HG03575 (cell line): ENCODE results near the gene KPNA1.
"Not testable (repeated sequence)": the region's sequence is repeated elsewhere in the genome, so short reads cannot be mapped to it uniquely, and the experiment has no call there.

Experiments
- ATAC-seq: cut with Tn5 transposase; IDR thresholded peaks from one replicate; pipeline ENCODE4 v1.9.1; 2021; ENCODE audit not compliant: unreplicated experiment, insufficient number of reproducible peaks, low FRiP score; ENCODE audit errors: extremely low read depth

The KPNA1 gene

GRCh38 chr3:122530164-122530563 is 15.4 kb upstream of the KPNA1 start:
- ATAC-seq: no peak

- ATAC-seq: no peak
These were observed 8.6 kb upstream of the KPNA1 start for GRCh38 chr3:122523317-122523716.

- ATAC-seq: no peak
These were observed 6.1 kb upstream of the KPNA1 start for GRCh38 chr3:122520861-122521260.

- no peak for ATAC-seq
These were observed 5.0 kb upstream of the KPNA1 start for GRCh38 chr3:122519693-122520092.

- no peak for ATAC-seq
These were observed 2.2 kb upstream of the KPNA1 start for GRCh38 chr3:122516846-122517360.

- ATAC-seq: no peak
These were observed 1.1 kb upstream of the KPNA1 start for GRCh38 chr3:122515870-122516269.

- ATAC-seq: no peak
These were observed 305 bp upstream of the KPNA1 start for GRCh38 chr3:122515020-122515468.

- ATAC-seq: no peak
These were observed 1.2 kb downstream of the KPNA1 start for GRCh38 chr3:122513386-122514122.

- ATAC-seq: no peak
These were observed 2.5 kb downstream of the KPNA1 start for GRCh38 chr3:122512284-122512683.

GRCh38 chr3:122510878-122511535 is 3.7 kb downstream of the KPNA1 start:
- no peak for ATAC-seq

- not testable (repeated sequence) for ATAC-seq
These were observed 5.8 kb downstream of the KPNA1 start for GRCh38 chr3:122508944-122509343.

- no peak for ATAC-seq
These were observed 6.4 kb downstream of the KPNA1 start for GRCh38 chr3:122508135-122508914.

GRCh38 chr3:122506450-122506849 is 8.3 kb downstream of the KPNA1 start:
- no peak for ATAC-seq

- ATAC-seq: no peak
These were observed 9.1 kb downstream of the KPNA1 start for GRCh38 chr3:122505676-122506075.

GRCh38 chr3:122502941-122503340 is 11.8 kb downstream of the KPNA1 start:
- no peak for ATAC-seq

- ATAC-seq: no peak
These were observed 12.6 kb downstream of the KPNA1 start for GRCh38 chr3:122502139-122502538.

- not testable (repeated sequence) for ATAC-seq
These were observed 13.8 kb downstream of the KPNA1 start for GRCh38 chr3:122500964-122501363.

- no peak for ATAC-seq
These were observed 16.6 kb downstream of the KPNA1 start for GRCh38 chr3:122498152-122498551.

GRCh38 chr3:122497425-122497824 is 17.3 kb downstream of the KPNA1 start:
- no peak for ATAC-seq

- ATAC-seq: no peak
These were observed 18.2 kb downstream of the KPNA1 start for GRCh38 chr3:122496508-122496907.
